HG03520 (cell line): ENCODE results near the gene C1QTNF8.
"Not testable (repeated sequence)": the region's sequence is repeated elsewhere in the genome, so short reads cannot be mapped to it uniquely, and the experiment has no call there.

ENCODE experiments used
- ATAC-seq: cut with Tn5 transposase; IDR thresholded peaks from one replicate; pipeline ENCODE4 v1.9.1; 2021; ENCODE audit warnings: mild to moderate bottlenecking, moderate library complexity; ENCODE audit not compliant: unreplicated experiment

Gene C1QTNF8

GRCh38 chr16:1094601-1095449 lies 1.2 kb downstream of the C1QTNF8 start:
- no peak for ATAC-seq

GRCh38 chr16:1094124-1094479 lies 1.9 kb downstream of the C1QTNF8 start:
- no peak for ATAC-seq

DNA sequence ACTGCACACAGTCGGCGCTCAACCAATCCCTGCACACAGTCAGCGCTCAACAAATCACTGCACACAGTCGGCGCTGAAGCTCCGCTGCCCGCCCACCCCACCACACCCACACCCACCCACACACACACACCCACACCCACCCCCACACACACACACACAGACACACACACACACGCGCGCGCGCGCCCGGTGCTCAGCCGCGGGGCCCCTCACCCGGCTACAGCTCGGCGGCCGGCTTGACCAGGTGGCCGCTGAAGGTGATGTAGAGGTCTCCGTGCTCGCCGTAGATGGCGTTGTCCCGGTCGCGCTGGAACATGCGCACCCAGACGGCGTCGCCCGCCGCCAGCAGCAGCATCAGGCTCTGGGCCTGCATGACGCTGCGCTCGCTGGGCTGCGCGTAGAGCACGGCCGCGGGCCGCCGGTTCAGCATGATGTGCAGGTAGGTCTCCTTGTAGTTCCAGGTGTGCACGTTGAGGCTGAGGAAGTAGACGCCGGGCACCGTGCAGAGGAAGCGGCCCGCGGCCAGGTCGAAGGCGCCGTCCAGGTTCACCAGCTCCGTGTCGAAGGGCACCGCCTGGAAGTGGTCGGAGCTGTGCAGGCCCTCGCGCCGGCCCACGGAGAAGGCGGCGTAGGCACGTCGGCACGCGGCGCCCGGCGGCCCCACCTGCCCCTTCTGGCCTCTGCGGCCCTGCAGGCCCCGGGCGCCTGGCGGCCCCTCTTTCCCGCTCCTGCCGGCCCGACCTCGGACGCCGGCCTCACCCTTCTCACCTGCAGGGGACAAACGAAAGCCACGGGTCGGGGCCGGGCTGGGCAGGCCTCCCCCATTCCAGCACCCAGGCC lies 2.5 kb downstream of the C1QTNF8 start:
- no peak for ATAC-seq

GRCh38 chr16:1092685-1093283 lies 3.3 kb downstream of the C1QTNF8 start:
- ATAC-seq: not testable (repeated sequence)

DNA sequence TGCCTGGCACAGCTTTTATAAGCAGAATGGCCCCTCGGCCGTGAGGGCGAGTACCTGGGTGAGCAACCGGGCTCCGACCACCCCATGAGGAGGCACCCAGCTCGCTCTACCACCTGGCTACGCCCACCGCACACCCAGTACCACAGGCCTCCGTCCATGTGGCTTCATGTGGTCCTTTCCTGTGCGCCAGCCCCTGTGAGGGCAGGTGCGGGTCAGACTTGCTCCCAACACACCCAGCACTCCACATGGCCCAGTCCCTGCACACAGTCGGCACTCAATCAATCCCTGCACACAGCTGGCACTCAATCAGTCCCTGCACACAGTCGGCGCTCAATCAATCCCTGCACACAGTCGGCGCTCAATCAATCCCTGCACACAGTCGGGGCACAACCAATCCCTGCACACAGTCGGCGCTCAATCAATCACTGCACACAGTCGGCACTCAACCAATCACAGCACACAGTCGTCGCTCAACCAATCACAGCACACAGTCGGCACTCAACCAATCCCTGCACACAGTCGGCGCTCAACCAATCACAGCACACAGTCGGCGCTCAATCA lies 4.0 kb downstream of the C1QTNF8 start:
- ATAC-seq: no peak

DNA sequence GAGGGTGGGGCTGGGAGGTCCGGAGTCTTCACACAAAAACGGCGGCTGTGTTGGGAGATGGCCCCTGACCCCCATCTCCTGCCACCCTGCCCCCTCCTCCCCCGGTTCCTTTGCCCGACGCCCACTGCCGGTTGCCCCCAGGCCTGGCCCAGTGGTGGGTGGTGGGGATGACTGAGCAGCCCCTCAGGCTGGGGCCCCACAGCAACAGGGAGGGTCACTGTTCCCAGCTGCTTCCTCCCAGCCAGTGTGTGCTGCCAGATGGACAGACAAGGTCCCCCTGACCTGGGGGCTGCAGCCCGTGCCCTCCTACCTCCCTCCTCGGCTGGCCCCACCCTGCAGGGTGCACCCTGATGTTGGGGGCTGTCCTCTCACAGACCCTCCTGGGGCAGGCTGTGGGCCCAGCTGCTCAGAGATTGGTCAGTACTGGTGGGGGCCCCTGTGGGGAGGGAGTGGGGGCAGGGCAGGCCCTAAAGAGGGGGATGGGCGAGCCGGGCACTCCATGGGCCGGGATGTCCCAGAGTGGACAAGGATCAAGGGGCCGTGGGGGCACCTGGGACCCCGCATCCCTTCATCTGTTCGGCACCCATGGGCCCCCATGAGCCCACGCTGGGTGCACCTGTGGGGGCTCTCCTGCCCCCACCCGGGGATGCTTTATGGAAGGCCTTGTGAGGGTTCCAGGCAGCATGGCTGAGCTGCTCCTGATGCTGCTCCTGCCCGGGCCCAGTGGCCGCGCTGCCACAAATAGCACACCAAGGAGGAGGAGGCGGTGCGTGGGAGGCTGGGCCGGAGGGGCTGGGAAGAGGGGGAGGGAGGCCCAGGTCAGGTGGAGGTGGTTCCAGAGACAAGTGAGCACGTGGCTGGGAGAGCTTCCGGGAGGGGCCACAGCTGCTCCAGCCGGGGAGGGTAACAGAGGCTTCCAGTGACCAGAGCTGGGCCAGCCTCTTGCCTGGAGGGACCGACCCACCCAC lies 5.1 kb downstream of the C1QTNF8 start:
- no peak for ATAC-seq

GRCh38 chr16:1089822-1090619 lies 6.0 kb downstream of the C1QTNF8 start:
- ATAC-seq: no peak

- no peak for ATAC-seq
These were observed 6.6 kb downstream of the C1QTNF8 start for GRCh38 chr16:1089439-1089821.

DNA sequence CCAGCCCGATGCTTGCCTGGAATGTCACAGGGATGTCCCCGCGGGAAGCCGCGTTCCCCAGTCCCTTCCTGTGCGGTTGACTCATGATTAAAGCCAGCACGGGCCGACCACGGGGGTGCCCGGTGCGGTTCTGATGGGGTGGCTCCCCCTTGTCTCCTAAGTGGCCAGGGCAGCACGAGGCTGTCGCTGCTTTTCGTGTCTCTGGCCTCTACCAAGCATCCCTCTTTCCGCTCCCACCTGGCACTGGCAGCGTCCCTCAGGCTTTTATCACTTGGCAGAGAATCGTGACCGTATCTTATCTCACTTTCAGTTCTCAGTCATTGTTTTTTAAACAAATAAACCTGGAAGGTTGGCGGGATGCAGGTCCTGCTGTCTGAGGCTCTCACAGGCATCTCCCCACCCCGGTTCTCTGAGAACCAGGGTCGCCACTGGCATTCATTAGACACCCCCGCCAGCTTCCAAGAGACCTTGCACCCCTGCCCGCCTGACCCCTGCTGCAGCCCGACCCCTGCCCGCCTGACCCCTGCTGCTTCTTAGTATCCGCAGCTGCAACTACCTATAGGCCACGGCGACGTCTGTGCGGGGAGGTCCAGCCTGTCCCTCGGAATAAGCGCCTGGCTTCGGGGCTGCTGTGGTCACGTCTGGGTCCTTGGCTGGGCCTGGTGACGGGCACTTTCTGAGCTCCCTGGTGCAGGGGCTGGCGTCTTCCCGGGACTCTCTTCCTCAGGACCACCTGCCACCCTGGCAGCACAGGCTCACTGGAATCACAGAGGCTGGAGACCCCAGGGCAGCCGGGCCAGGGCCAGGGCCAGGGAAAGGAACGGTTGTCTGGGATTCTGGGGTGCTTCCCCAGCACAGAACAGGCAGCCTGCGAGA lies 7.5 kb downstream of the C1QTNF8 start:
- ATAC-seq: no peak

DNA sequence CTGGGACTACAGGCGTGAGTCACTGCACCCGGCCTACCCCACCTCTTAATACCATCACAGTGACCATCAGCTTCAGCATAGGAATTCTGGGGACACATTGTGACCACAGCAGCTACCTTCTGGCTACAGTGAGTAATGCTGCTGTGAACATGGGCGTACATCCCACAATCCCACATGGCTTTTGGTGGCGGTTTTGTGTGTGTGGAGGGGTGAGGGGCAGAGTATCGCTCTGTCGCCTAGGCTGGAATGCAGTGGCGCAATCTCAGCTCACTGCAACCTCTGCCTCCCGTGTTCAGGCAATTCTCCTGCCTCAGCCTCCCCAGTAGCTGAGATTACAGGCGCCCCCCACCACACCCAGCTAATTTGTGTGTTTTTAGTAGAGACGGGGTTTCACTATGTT lies 9.6 kb downstream of the C1QTNF8 start:
- not testable (repeated sequence) for ATAC-seq

DNA sequence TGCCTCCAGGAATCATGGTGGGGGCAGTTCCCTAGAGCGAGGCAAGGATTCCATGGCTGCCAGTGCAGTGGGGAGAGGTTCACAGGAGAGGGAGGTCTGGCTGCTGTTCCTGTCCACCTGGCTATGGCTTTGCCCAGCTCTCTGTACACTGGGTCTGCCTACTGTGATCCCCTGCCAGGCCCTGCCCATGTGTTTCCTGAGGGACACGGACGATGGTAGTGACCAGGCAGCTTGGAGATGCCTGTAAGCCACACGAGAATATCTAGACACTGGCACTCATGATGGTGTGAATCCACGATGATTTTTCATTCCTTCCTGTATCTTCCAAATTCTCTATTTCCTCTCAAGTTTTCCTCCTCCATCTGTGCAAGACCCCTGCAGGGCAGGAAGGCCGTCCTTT lies 11.1 kb downstream of the C1QTNF8 start:
- ATAC-seq: no peak

GRCh38 chr16:1082952-1083675 lies 12.9 kb downstream of the C1QTNF8 start:
- no peak for ATAC-seq

- ATAC-seq: no peak
These were observed 13.6 kb downstream of the C1QTNF8 start for GRCh38 chr16:1082266-1082951.

DNA sequence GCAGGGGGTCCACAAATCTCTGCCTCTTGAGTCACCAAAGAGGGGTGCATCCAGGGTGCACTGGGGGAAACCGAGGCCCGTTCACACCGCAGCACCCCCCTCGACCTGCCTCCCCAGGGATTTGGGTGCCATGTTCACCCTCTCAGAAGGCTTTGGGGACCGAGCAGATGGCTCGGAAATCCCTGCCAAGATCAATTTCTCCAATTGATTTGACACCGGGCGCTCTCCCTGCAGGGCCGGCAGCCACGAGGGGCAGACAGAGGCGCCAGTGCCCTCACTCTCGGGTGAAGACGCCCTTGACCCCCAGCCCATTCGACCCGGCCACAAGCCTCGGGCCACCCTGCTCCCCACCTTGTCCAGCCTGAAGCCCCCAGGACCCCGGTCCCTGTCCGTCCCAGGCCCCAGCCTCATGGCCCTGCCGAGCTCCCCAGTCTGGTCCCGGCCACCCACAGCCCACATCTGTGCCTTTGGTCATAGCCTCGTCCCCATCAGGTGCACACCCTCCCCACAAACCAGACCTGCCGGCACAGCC lies 14.2 kb downstream of the C1QTNF8 start:
- ATAC-seq: no peak

- ATAC-seq: no peak
These were observed 15.0 kb downstream of the C1QTNF8 start for GRCh38 chr16:1080801-1081733.
